NCI-H510A treated with DMSO at 0.1 percent for 48 hours (cell line): ENCODE results near the gene MED16.

ENCODE experiments used
- DNase-seq: peaks from one replicate; lab custom pipeline; 2025; lab: John Stamatoyannopoulos, UW

The MED16 gene

GRCh38 chr19:872266-872951 is 20.6 kb downstream of the MED16 start:
- DNase-seq: no peak

DNA sequence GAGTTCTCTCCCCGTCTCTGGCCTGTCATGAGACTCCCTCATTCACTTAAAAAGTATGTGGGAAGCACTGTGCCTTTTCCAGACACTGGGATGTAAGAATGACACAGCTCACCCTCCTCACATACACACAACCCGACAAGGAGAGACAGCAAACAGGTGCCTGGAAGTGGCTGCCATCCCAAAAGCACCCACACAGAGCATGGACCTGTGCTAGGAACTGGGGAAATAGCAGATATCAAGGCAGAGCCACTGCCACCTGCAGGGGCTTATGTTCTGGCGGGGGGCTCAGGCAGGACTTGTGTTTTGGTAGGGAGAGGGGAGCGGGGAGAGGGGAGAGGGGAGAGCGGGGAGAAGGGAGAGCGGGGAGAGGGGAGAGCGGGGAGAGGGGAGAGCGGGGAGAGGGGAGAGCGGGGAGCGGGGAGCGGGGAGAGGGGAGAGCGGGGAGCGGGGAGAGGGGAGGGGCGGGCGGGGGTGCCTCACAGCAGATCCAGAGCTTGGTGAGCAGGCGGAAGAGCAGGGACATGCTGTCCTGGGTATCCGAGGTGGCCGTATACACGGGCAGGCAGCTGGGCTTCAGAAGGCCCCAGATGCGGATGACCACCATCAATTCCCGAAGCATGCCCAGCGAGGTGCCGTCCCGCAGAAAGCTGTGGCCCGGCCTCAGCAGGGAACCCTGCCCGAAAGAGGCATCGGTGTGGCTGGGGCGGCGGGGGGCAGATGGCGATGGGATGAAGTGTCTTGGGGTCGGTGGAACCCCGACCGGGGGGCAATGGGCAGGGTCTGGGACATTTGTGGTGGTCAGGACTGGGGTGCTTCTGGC is 21.3 kb downstream of the MED16 start:
- DNase-seq: no peak

DNA sequence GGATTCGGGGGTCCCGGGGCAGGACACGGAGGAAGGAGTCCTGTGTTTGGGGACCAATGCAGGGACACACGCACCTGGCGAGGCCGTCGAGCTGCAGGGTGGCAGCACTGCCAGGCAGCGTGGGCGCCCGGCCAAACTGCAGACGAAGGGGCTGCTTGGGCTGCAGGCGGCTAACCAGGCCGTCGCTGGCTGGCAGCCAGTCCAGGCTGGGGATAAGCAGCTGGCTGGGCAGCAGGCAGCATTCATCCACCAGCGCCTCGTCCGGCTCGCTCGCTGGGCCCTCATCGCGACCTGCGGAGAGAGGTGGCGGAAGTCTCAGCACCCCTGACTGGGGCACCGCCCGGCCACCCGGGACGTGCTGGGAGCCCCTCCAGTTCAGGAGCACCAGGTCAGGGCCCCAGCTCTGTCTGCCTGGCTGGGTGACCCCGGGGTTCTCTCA is 22.0 kb downstream of the MED16 start:
- no peak for DNase-seq

GRCh38 chr19:870314-870713 is 22.7 kb downstream of the MED16 start:
- DNase-seq: no peak

DNA sequence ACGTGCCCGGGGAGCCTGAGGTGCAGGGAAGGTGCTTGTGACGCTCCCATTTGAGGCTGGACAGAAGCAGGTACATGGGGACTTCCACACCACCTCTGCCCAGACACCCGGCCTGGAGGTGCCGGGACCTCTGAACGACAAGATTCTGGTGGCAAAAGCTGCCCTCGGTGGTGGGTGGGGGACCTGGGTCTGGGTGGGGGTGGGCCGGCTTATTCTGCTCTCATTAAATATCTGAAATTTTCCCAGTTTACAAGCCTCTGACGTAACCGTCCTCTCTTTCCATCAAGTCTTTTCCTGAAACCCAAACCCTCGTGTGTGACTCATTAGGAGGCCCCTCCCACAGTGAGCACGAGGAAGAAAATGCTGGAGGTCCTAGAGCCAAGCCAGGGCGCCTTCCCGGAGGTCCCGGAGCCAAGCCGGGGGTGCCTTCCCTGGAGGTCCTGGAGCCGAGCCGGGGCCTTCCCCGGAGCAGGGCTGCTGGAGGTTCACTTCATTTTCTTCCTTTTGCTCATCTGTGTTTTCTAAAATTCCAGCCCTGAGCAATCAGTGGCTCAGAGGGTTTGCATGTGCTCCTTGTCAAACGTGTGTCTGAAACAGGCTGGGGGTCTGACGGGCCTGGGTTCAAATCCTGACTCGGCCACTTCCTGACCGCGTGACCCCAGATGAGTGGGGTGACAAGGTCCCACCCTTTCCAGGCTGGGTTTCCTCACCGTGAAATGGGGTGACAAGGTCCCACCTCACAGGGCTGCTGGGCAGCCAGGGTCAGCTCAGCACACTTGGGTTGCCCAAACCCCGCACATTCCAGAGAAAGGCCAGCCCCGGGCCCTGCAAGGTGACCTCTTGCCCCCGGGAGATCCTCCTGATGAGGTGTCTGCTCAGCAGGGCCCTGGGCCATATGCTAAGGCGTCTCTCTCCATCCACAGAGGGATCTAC is 23.5 kb downstream of the MED16 start:
- no peak for DNase-seq

- no peak for DNase-seq
Observed at GRCh38 chr19:868458-869244, 24.3 kb downstream of the MED16 start.

DNA sequence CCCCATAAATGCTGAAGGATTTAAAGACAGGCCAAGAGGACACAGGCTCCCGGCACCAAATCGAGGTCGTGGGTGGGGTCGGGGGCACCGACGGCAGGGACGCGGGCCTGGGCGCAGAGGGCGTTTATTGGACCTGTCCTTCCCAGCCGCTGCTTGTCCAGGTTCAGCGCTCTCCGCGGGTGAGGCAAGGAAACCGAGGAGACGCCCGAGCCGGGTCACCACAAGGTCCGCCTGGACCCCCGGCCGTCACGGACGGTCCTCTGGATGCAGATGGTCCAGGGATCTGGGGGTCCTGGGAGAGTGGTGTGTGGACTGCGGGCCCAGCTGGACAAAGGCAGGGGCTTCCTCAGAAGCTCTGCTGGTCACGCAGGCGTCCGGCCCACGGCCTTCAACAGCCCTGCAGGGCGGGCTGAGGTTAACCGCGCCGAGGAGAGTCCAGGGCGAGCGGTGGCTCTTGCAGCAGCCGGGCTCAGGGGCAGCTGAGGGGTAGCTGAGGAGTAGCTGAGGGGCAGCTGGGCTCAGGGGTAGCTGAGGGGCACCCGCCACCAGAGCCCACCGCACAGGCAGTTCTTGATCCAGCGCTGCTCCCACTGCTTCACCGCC is 25.0 kb downstream of the MED16 start:
- no peak for DNase-seq

- DNase-seq: no peak
Observed at GRCh38 chr19:867301-867793, 25.6 kb downstream of the MED16 start.

DNA sequence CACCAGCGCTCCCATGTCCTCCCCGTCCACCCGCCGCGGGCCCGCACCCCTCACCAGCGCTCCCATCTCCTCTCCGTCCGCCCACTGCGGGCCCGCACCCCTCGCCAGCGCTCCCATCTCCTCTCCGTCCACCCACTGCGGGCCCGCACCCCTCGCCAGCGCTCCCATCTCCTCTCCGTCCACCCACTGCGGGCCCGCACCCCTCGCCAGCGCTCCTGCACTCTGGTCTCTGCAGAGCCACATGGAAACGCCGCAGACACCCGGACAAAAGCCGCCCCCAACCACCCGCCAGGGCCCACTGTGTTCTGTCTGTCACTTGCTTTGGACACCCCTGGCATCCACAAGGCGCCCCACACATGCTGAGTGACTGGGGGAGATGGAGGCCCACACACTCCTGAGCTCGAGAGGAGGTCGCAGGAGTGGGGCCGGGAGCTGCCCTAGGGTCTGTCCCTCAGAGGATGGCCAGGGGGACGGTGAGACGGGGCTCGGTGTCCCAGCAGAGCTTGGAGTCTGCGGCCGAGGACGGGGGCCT is 26.2 kb downstream of the MED16 start:
- no peak for DNase-seq

- no peak for DNase-seq
Observed at GRCh38 chr19:863315-863620, 29.7 kb downstream of the MED16 start.

DNA sequence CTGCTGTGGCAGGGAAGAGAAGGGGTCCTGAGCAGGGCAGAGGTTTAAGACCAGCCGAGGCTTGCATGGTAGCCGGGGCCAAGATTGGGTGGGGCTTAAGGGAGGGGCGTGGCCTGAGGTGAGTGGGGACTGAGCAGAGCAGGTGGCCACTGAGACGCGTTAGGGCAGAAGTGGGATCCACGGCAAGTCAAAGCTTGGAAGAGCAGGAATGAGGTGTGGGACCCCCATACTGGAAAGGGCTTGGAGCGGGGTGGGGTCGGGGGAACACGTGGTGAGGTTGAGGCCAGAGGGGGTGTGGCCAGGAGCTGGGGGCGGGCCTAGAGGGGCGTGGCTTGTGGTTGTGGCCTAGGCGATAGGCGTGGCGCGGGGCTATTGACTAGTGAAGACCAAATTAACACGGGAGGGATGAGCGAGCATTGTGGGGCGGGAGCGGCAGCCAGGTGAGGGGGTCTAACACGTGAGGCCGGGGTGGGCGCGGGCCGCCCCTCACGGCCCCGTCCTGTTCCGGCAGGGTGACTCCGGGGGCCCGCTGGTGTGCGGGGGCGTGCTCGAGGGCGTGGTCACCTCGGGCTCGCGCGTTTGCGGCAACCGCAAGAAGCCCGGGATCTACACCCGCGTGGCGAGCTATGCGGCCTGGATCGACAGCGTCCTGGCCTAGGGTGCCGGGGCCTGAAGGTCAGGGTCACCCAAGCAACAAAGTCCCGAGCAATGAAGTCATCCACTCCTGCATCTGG is 30.2 kb downstream of the MED16 start:
- DNase-seq: no peak

GRCh38 chr19:861756-862580 is 31.0 kb downstream of the MED16 start:
- no peak for DNase-seq

DNA sequence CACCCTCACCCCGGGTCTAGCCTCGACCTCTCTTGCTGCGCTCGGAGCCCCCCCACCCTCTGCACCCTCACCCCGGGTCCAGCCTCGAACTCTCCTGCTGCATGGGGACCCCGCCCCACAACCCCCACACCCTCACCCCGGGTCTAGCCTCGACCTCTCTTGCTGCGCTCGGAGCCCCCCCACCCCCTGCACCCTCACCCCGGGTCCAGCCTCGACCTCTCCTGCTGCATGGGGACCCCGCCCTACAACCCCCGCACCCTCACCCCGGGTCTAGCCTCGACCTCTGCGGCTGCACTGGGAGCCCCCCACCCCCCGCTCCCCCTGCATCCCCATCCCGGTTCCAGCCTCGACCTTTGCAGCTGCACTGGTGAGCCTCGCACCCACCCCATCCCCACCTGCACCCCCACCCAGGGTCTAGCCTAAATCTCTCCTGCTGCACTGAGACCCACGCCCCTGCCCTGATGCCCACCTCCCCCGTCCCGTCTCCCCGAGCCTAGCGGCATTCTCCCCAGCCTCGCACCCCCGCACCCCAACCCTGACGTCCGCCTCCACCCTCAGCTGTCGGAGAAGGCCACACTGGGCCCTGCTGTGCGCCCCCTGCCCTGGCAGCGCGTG is 31.7 kb downstream of the MED16 start:
- no peak for DNase-seq

DNA sequence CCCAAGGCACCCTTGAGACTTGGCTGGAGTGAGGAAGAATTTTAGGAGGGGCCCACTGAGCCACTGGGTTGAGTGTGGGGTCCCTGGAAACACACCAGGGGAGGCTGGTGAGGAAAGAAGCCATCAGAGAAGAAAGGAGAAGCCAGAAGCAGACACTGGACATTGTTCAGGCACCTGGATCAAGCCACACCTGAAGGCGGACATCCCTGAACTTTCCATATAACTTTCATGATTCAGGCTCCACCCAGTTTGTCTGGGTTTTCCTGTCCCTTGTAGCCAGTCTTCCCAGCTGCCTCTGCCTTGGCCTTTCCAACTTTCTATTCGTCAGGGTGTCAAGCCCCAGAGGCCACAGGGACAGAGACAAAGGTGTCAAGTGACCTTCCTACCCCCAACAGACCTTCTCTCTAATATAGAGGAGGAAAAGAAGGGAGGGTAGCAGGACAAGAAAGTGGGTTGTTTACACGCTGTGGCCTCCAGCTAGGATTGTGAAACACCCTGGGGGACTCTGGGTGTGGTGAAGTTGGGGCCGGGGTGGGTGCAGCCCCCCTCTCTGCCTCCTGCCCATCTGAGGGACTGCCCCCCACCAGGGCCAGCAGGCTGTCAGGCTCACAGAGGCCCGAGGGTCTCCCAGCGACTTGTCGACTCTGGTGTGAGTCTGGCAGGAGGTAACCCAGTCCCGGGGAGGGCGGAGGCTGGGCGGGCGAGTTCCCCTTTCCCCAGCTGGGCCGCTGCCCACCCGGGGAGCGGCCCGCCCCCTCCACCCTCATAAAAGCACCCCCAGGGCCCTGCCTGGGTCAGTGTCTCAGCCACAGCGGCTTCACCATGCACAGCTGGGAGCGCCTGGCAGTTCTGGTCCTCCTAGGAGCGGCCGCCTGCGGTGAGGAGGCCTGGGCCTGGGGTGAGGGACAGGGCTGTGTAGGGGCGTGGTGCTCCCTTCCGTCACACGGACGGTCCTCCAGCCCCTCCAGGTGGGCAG is 33.8 kb downstream of the MED16 start, which contains the start of gene CFD:
Gene CFD (plus strand): TSS at position 797 of the 976 bp plus-strand sequence. CDS start 26 bp downstream, at position 823.
- DNase-seq: no peak

- DNase-seq: no peak
Observed at GRCh38 chr19:858284-858683, 34.7 kb downstream of the MED16 start.

GRCh38 chr19:855566-856120 is 37.3 kb downstream of the MED16 start:
- DNase-seq: no peak

DNA sequence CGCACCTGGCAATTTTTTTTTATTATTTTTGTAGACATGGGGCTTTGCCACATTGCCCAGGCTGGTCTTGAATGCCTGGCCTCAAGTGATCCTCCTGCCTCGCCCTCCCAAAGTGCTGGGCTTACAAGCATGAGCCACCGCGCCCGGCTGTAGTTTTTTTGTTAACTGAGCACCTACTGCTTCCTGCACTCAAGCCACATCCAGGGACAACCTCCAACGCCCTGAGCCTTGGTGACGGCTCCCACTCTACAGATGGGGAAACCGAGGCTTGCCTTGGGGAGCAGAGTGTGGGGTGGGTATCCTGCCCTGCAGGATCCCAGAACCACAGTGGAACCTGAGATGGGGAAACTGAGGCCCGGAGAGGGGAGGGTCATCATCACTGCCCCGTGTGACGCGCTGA is 37.8 kb downstream of the MED16 start:
- DNase-seq: no peak
